KMS-11 (cell line): Measurements from ENCODE around the gene LAMP5.

Source experiments
- H2AFZ ChIP-seq: fragments of 200-600 bp; sonication (generic); 2 replicates; pipeline ENCODE4 v1.6.1; 2016; ENCODE audit warnings: antibody characterized with exemption, mixed run types, low read depth
- H3K27ac ChIP-seq: fragments of 200-600 bp; sonication (generic); 2 replicates; pipeline ENCODE4 v1.6.1; 2016; ENCODE audit warnings: mild to moderate bottlenecking, mixed run types
- H3K27me3 ChIP-seq: fragments of 200-600 bp; sonication (generic); 2 replicates; pipeline ENCODE4 v1.6.1; 2017; ENCODE audit warnings: mild to moderate bottlenecking, low read depth, mixed run types, moderate library complexity; ENCODE audit not compliant: insufficient read depth
- H3K36me3 ChIP-seq: fragments of 200-600 bp; sonication (generic); 2 replicates; pipeline ENCODE4 v1.6.1; 2017; ENCODE audit warnings: mild to moderate bottlenecking, mixed run types; ENCODE audit not compliant: insufficient read depth
- H3K4me1 ChIP-seq: fragments of 200-600 bp; sonication (generic); 2 replicates; pipeline ENCODE4 v1.6.1; 2016; ENCODE audit warnings: mild to moderate bottlenecking, low read depth, mixed run types; ENCODE audit not compliant: poor library complexity, severe bottlenecking
- H3K4me2 ChIP-seq: fragments of 200-600 bp; sonication (generic); 2 replicates; pipeline ENCODE4 v1.7.0; 2016; ENCODE audit warnings: mild to moderate bottlenecking, mixed run types
- H3K4me3 ChIP-seq: fragments of 200-600 bp; sonication (generic); IDR thresholded peaks from 2 replicates; pipeline ENCODE4 v1.6.1; 2017; ENCODE audit warnings: low read depth, low read length, mixed read lengths; ENCODE audit not compliant: insufficient read depth
- H3K79me2 ChIP-seq: fragments of 200-600 bp; sonication (generic); 2 replicates; pipeline ENCODE4 v1.6.1; 2016; ENCODE audit warnings: low read depth, mixed run types; ENCODE audit not compliant: insufficient read depth
- H3K9ac ChIP-seq: fragments of 200-600 bp; sonication (generic); 2 replicates; pipeline ENCODE4 v1.6.1; 2016; ENCODE audit warnings: mild to moderate bottlenecking, mixed run types
- H4K20me1 ChIP-seq: fragments of 200-600 bp; sonication (generic); 2 replicates; pipeline ENCODE4 v1.6.1; 2016; ENCODE audit warnings: mild to moderate bottlenecking, mixed run types; ENCODE audit not compliant: insufficient read depth
- CTCF ChIP-seq: fragments of 200-600 bp; sonication (generic); conservative IDR thresholded peaks from 2 replicates; pipeline ENCODE4 v1.6.1; 2017; ENCODE audit warnings: low read depth, mild to moderate bottlenecking, antibody characterized with exemption, low read length, moderate library complexity, mixed read lengths

The LAMP5 gene

GRCh38 chr20:9571783-9572182 lies 57.4 kb downstream of the LAMP5 start:
- Histone ChIP-seq H2AFZ (no peak overlapping the region), H3K4me3 (no peak overlapping the region), H3K27me3 (no peaks in the 10 kb centered on the region), H3K9ac (no peak overlapping the region), H4K20me1 (no peaks in the 10 kb centered on the region), H3K4me1 (no peaks in the 10 kb centered on the region), H3K4me2 (no peak overlapping the region), H3K79me2 (no peaks in the 10 kb centered on the region), H3K36me3 (no peaks in the 10 kb centered on the region), H3K27ac (no peak overlapping the region)
- no peak for TF ChIP-seq CTCF

GRCh38 chr20:9572670-9573069 lies 58.3 kb downstream of the LAMP5 start:
- no peaks in the 10 kb centered on the region for H3K36me3 ChIP-seq
- H3K4me1 ChIP-seq = no peaks in the 10 kb centered on the region
- H3K79me2 ChIP-seq = no peaks in the 10 kb centered on the region
- H3K4me2 ChIP-seq = no peak overlapping the region
- H3K27me3 ChIP-seq = no peaks in the 10 kb centered on the region
- H3K27ac ChIP-seq = no peak overlapping the region
- TF ChIP-seq CTCF = no peak
- H2AFZ ChIP-seq = no peak overlapping the region
- H3K9ac ChIP-seq = no peak overlapping the region
- H3K4me3 ChIP-seq = no peak overlapping the region
- H4K20me1 ChIP-seq = no peaks in the 10 kb centered on the region

GRCh38 chr20:9573335-9574151 lies 59.2 kb downstream of the LAMP5 start:
- no peak overlapping the region for H3K4me2 ChIP-seq
- no peak overlapping the region for H3K9ac ChIP-seq
- H4K20me1 ChIP-seq = no peaks in the 10 kb centered on the region
- H3K27me3 ChIP-seq = no peaks in the 10 kb centered on the region
- H2AFZ ChIP-seq = no peak overlapping the region
- no peak overlapping the region for H3K4me3 ChIP-seq
- H3K27ac ChIP-seq = no peak overlapping the region
- H3K79me2 ChIP-seq = no peaks in the 10 kb centered on the region
- TF ChIP-seq CTCF = no peak
- no peaks in the 10 kb centered on the region for H3K36me3 ChIP-seq
- H3K4me1 ChIP-seq = no peaks in the 10 kb centered on the region

- H3K36me3 ChIP-seq = no peaks in the 10 kb centered on the region
- H3K4me3 ChIP-seq = no peak overlapping the region
- H3K4me1 ChIP-seq = no peaks in the 10 kb centered on the region
- H2AFZ ChIP-seq = no peak overlapping the region
- H3K4me2 ChIP-seq = no peak overlapping the region
- H3K27ac ChIP-seq = no peak overlapping the region
- H3K27me3 ChIP-seq = no peaks in the 10 kb centered on the region
- no peak for TF ChIP-seq CTCF
- no peaks in the 10 kb centered on the region for H3K79me2 ChIP-seq
- no peak overlapping the region for H3K9ac ChIP-seq
- no peaks in the 10 kb centered on the region for H4K20me1 ChIP-seq
Observed at GRCh38 chr20:9574181-9574580, 59.8 kb downstream of the LAMP5 start.
